Kidney (tissue), 14 donors: ENCODE data around the gene PCDHGA1. TPM values are rescaled to one million over a fixed set of nuclear protein-coding genes. Genes with fewer than 3 reads are reported as not detected.

Source experiments
- DNase-seq, 5 donors: peaks; one replicate each; pipeline ENCODE4 v3.0.0-alpha.2; 2013 to 2020
- FAIRE-seq: peaks from 2 replicates; lab custom pipeline; 2012; peaks lifted over from hg19 to GRCh38; lab: Jason Lieb, UNC
- H3K27ac ChIP-seq, 2 donors: one replicate each; pipeline ENCODE4 v1.7.0; 2013; ENCODE audit warnings: low read depth in 2 of 2, low read length in 2 of 2, inconsistent platforms in 1 of 2
- H3K27me3 ChIP-seq: one replicate; pipeline ENCODE4 v1.7.1; 2013; ENCODE audit warnings: low read length, inconsistent platforms; ENCODE audit not compliant: control insufficient read depth, insufficient read depth
- H3K36me3 ChIP-seq, 3 donors: one replicate each; pipeline versions ENCODE4 v1.7.0 to v1.7.1; 2013; ENCODE audit warnings: low read length in 3 of 3, control low read depth in 1 of 3, inconsistent platforms in 1 of 3; ENCODE audit not compliant: insufficient read depth in 3 of 3, control insufficient read depth in 2 of 3
- H3K4me1 ChIP-seq, 3 donors: one replicate each; pipeline versions ENCODE4 v1.7.0 to v1.7.1; 2013; ENCODE audit warnings: low read length in 3 of 3, inconsistent platforms in 1 of 3, low read depth in 1 of 3; ENCODE audit not compliant: control insufficient read depth in 2 of 3, insufficient read depth in 2 of 3
- H3K4me3 ChIP-seq, 3 donors: one replicate each; pipeline versions ENCODE4 v1.7.0 to v1.8.1; 2013; ENCODE audit warnings: low read length in 3 of 3, control low read depth in 1 of 3, inconsistent platforms in 1 of 3
- H3K9ac ChIP-seq, 3 donors: one replicate each; pipeline versions ENCODE4 v1.7.0 to v1.7.1; 2013; ENCODE audit warnings: low read length in 3 of 3, control low read depth in 1 of 3, inconsistent platforms in 1 of 3
- H3K9me3 ChIP-seq, 3 donors: one replicate each; pipeline versions ENCODE4 v1.7.0 to v1.7.1; 2013; ENCODE audit warnings: low read length in 3 of 3, control low read depth in 1 of 3, inconsistent platforms in 1 of 3; ENCODE audit not compliant: control insufficient read depth in 2 of 3, insufficient read depth in 1 of 3
- intact Hi-C: fragments of 100-400 bp; cut with DNase I; formaldehyde crosslinking; loops from one replicate; pipeline ENCODE4 v1.11.1; 2022
- polyA plus RNA-seq: library from polyadenylated mRNA; stranded (reverse); fragments of 350-450 nt; fragmentation: Illumina TruSeq; extraction: RNeasy Lipid Tissue Mini Kit (QIAGEN cat#74804); gene quantifications from one replicate; pipeline ENCODE4 v1.2.3, GENCODE V29; 2014; ENCODE audit warnings: low read depth, low replicate concordance; ENCODE audit not compliant: insufficient read depth
- total RNA-seq: library from RNA; stranded (reverse); fragmentation: NEBNext Ultra II Directional; extraction: Animal tissue kit (Norgen Biotek cat#: 25700); gene quantifications from one replicate; pipeline ENCODE4 v1.2.1, GENCODE V29; 2021
- TF ChIP-seq, protein P1 (sequence below): IDR thresholded peaks from 3 replicates; pipeline ENCODE4 v1.5.1; 2012; ENCODE audit warnings: mild to moderate bottlenecking, moderate library complexity, borderline replicate concordance; ENCODE audit not compliant: insufficient read depth; ENCODE audit errors: extremely low read depth
- donor health status: control.
- donor health status: control.
- donor health status: control.
- donor health status: control.
- donor health status: control.
- donor health status: DM: yes; HTN: yes; CAD: no.
- donor health status: Normal renal cell carcinoma (clear cell type).

Gene PCDHGA1
- total and polyA plus RNA-seq, 2 donors from 2014 or later: 0.19 to 0.69 TPM

DNA sequence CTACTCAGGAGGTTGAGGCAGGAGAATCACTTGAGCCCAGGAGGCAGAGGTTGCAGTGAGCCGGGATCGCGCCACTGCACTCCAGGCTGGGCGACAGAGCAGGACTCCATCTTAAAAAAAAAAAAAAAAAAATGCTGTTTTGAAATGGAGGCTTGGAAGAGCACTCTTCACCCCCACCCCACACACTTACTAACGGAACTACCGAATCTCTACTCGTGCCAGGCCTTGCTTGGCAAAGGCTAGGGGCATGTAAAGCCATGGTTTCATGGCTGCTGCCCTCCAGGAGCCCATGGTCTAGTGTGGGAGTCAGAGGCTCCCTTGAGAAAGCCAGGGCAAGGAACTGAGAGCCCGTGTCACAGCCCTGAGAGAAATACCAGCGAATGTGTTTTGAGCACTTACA is 179.8 kb downstream of the PCDHGA1 start:
- peaks cover 10 to 16% (median 14%) of the 10 kb centered on the region in 3 donors for H3K4me1 ChIP-seq
- TF ChIP-seq, protein P1, sequence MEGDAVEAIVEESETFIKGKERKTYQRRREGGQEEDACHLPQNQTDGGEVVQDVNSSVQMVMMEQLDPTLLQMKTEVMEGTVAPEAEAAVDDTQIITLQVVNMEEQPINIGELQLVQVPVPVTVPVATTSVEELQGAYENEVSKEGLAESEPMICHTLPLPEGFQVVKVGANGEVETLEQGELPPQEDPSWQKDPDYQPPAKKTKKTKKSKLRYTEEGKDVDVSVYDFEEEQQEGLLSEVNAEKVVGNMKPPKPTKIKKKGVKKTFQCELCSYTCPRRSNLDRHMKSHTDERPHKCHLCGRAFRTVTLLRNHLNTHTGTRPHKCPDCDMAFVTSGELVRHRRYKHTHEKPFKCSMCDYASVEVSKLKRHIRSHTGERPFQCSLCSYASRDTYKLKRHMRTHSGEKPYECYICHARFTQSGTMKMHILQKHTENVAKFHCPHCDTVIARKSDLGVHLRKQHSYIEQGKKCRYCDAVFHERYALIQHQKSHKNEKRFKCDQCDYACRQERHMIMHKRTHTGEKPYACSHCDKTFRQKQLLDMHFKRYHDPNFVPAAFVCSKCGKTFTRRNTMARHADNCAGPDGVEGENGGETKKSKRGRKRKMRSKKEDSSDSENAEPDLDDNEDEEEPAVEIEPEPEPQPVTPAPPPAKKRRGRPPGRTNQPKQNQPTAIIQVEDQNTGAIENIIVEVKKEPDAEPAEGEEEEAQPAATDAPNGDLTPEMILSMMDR: no peak
- DNase-seq: peak in 1 of 5 donors; percentile 19

GRCh38 chr5:141510850-141511601 is 180.7 kb downstream of the PCDHGA1 start:
- FAIRE-seq (no peak), DNase-seq (peak in 1 of 5 donors; percentile 53)
- H3K27me3 ChIP-seq: no peaks in the 10 kb centered on the region
- no peaks in the 10 kb centered on the region for H3K9me3 ChIP-seq
- no peak overlapping the region for H3K4me3 ChIP-seq
- no peak overlapping the region for H3K27ac ChIP-seq
- H3K36me3 ChIP-seq: peaks cover 2 to 5% (median 2%) of the 10 kb centered on the region in 3 donors
- no peak overlapping the region for H3K9ac ChIP-seq
- peaks cover 11 to 16% (median 14%) of the 10 kb centered on the region in 3 donors for H3K4me1 ChIP-seq
- TF ChIP-seq, protein P1: no peak
- intact Hi-C loops: no loop called here

More for the DNA sequence above, 179.8 kb downstream of the PCDHGA1 start:
- Histone ChIP-seq H3K36me3 (peaks cover 0 to 5% (median 0%) of the 10 kb centered on the region in 3 donors), H3K9ac (no peak overlapping the region), H3K4me3 (no peak overlapping the region), H3K27ac (no peak overlapping the region), H3K9me3 (no peaks in the 10 kb centered on the region), H3K27me3 (no peaks in the 10 kb centered on the region)
- FAIRE-seq: no peak
- intact Hi-C loops: no loop called here

DNA sequence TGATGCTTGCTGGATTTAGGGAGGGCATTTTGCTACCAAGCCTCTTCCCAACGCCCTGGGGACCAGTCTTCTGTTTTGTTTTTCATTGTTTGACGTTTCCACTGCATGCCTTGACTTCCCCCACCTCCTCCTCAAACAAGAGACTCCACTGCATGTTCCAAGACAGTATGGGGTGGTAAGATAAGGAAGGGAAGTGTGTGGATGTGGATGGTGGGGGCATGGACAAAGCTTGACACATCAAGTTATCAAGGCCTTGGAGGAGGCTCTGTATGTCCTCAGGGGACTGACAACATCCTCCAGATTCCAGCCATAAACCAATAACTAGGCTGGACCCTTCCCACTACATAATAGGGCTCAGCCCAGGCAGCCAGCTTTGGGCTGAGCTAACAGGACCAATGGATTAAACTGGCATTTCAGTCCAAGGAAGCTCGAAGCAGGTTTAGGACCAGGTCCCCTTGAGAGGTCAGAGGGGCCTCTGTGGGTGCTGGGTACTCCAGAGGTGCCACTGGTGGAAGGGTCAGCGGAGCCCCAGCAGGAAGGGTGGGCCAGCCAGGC is 181.5 kb downstream of the PCDHGA1 start:
- peak overlapping the region in 1 of 3 donors; percentile 75 for H3K9ac ChIP-seq
- TF ChIP-seq, protein P1: no peak
- H3K36me3 ChIP-seq: peaks cover 5 to 10% (median 6%) of the 10 kb centered on the region in 3 donors
- no peaks in the 10 kb centered on the region for H3K9me3 ChIP-seq
- H3K27me3 ChIP-seq: no peaks in the 10 kb centered on the region
- intact Hi-C loops: no loop called here
- H3K27ac ChIP-seq: peak overlapping the region in 1 of 2 donors; percentile 55
- DNase-seq (peak in 1 of 5 donors; percentile 40), FAIRE-seq (no peak)
- H3K4me1 ChIP-seq: peaks cover 11 to 16% (median 14%) of the 10 kb centered on the region in 3 donors
- no peak overlapping the region for H3K4me3 ChIP-seq
